HG03103 (cell line): ENCODE results near the gene JPH2.

ENCODE experiments used
- ATAC-seq: cut with Tn5 transposase; IDR thresholded peaks from one replicate; pipeline ENCODE4 v1.9.1; 2021; ENCODE audit warnings: low read depth; ENCODE audit not compliant: unreplicated experiment

Gene JPH2

DNA sequence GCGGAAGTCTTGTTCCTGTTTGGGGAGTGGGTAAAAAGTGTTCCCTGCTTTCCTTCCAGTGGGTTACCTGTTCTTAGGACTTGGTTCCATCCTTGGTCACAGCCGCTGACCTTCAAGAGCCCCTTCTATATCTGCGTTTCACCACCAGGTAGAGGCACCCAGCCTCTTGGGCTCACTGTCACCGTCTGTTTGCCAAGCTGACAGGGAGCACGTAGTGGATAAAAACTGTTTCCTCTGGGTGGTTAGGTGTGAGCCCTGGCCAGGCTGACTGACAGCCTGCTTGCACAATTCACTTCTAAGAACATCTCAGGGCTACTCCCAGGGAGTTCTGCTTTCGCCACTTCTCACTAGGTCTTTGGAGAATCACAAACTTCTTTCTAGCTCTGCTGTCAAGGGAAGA, 1.8 kb upstream of the JPH2 start:
- no peak for ATAC-seq

DNA sequence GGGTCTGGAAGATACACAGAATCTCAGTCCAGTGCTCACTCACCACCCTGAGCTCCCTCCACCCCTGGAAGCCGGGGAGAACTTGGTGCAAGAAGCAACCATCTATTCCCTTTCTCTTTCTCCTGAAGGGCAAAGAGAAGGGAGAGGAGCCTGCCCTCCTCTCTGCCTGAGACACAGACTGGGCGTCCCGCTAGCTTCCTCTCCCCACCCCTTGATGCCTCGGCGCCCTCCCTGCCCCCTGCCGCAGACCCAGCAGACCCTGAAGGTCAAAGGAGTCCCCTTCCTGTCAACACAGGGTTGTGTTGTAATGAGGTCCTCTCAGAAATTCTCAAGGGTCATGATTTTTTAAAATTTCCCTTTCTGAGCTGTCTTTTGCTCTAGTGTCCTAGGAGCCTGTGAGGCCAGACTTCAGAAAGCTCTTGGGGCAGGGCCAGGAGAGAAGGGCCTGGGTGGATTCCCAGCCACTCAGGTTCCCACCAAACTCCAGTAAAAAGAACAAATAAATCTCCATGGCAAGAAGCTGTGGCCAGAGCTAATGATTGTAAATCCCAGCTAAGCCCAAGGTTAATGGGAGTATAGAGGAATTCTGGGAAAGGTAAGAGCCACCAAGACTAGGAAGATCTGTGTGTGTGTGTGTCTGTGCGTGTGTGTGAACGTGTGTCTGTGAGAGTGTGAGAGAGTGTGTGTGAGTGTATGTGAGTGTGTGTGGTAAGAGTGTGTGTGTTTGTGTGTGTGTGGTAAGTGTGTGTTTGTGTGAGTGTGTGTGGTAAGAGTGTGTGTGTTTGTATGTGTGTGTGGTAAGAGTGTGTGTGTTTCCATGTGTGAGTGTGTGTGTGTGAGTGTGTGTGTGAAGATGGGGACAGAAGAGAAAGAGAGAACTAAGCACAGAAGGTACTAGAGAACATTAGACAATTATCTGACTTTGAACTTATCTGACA, 1.1 kb upstream of the JPH2 start:
- ATAC-seq: no peak

- ATAC-seq: no peak
These were observed 324 bp downstream of the JPH2 start for GRCh38 chr20:44186674-44187053.

GRCh38 chr20:44186201-44186600, 787 bp downstream of the JPH2 start:
- no peak for ATAC-seq

DNA sequence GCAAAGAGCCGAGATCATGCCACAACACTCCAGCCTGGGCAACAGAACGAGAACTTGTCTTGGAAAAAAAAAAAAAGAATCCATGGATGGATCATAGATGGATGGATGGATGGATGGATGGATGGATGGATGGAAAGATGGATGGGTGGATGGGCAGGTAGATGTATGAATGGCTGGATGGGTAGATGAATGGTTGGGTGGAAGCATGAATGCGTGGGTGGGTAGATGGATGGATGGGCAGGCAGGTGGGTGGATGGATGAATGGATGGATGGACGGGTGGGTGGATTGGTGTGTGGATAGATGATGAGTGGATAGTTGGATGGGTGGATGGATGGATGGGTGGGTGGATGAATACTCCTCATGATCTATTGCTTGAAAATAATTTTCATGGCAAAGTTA, 1.4 kb downstream of the JPH2 start:
- ATAC-seq: no peak

DNA sequence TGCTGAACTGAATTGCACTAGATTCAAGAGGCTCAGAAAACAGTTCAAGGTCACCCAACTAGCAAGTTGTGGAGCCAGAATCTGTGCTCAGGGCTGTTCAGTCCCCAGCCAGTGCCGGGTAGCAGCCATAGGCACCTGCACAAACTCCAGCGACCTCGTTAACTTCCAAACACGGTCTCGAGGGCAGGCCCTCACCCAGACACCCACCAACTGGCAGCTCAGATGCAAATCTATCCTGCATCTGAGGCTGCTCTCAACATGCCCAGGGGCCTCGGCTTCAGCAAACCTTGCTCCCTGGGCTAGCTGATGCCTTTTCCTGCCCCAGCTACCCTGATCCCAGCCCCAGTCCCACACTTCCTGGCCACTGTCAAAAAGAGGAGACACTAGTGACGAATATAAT, 3.7 kb downstream of the JPH2 start:
- ATAC-seq: no peak

- no peak for ATAC-seq
These were observed 4.1 kb downstream of the JPH2 start for GRCh38 chr20:44182863-44183262.

GRCh38 chr20:44182135-44182765, 4.7 kb downstream of the JPH2 start:
- ATAC-seq: no peak

- no peak for ATAC-seq
These were observed 5.4 kb downstream of the JPH2 start for GRCh38 chr20:44181611-44182010.

DNA sequence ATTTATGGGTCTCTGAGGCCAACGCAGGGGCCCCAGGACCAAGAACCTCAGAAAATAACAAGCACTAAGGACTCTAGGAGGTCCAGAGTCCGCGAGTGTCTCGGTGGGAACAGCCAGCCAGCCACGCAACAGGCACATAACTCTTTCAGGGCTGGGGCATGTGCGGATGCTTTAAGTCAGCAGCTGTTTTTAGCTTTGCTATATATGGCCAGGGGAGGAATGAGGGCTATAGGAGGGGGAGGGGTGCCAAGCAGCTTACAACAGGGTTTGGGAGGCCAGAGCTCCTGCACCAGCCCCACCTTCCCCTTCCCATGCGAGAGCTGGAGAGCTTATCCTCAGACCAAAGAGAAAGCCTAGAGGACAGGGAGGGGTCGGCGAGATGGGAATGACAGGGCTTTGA, 6.2 kb downstream of the JPH2 start:
- no peak for ATAC-seq

GRCh38 chr20:44176833-44177534, 10.0 kb downstream of the JPH2 start:
- no peak for ATAC-seq

DNA sequence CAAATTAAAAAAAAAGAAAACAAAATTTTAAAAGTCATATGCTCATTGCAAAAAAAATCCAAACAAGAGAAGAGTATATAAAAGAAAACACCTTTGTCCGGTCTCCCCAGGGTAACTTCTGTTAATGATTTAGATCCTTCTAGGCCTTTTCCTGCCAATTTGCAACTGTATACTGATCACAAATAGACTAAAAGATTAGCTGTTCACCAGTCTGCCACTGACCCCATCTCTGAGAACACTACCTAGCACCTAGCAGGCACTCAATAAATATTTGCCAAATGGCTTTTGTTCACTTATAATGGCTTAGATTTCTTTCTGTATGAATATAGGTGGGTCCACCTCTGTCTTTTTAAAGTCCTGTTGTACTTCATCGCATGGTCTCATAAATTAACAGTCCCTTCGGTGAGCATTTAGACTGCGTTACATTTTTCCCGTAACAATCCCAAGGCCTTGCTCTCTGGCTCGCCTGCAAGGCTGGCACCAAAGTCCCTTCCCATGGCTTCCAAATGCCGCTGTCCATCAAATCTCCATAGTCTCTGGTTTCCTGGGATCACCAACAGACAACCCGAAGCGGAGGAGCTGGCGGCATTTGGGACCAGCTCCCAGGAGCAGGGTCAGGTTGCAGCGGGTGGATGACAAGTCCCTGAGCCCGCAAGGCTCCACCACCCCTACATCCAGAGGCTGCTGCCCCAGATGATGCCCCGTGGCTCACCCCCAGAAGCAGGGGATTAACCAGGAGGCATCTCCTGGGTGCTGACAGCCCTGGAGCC, 11.8 kb downstream of the JPH2 start:
- no peak for ATAC-seq

DNA sequence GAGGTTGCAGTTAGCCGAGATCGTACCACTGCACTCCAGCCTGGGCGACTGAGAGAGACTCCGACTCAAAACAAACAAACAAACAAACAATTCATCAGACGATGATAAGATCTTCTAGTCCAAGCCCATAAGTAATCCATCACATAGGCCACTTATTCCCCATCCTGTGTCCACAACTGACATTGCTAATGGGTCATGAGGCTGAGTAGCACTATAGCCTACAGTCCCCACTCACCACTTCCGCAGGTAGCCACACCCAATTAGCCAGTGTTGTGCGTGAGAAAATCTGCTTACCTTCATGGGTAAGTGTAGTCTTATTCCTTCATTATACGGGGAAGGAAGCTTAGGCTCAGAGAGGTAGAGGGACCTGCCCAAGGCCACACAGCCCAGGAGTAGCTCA, 13.1 kb downstream of the JPH2 start:
- ATAC-seq: no peak

DNA sequence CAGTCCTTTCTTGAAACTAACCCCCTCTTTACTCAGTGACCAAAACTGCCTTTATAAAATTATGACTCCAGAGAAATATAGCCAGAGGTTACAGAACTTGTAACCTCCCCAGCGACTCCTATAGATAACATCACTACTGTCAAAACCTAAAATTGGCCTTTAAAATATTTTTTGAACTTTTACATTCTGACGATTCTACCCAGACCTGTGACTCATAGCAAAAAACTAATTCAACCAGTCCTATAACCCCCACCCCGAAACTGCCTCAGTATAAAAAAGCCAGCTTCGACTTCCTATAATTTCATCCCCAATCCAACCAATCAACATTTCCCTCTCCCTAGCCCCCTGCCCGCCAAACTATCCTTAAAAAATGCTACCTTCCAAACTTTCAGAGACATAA, 13.9 kb downstream of the JPH2 start:
- no peak for ATAC-seq

- no peak for ATAC-seq
These were observed 14.4 kb downstream of the JPH2 start for GRCh38 chr20:44172572-44172950.

DNA sequence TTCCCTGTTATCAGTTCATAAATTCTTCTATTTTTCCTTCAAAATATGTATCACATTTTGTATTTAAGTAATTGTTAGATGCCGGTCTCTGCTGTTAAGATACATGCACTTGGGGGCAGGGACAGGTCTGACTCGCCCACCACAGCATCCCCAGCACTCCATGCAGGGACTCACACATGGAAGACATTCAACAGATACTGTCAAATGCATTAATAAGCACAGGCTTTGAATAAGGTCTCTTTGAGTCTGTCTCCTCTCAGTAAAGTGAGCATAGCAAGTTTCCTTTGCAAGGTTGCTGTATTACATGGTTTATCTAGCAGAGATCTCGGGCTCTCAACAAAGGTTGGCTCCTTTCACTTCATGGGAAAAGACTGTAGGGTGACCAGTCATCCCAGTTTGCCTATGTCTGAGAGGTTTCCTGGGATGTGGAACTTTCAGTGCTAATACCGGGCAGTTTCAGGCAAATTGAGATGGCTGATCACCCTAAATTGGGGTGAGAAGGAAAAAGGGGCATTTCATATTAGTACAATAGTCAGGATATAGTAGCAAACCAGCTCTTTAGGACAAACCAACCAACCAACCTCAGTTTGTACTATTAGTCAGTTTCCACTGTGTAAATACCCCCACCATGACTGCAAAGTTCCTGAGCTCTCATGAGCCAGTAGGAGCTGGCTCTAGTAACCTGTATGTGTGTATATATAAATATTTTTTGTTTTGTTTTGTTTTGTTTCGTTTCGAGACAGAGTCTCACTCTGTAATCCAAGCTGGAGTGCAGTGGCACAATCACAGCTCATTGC, 15.0 kb downstream of the JPH2 start:
- ATAC-seq: no peak

GRCh38 chr20:44170816-44171410, 16.1 kb downstream of the JPH2 start:
- ATAC-seq: no peak

- ATAC-seq: no peak
These were observed 19.3 kb downstream of the JPH2 start for GRCh38 chr20:44167736-44168135.

GRCh38 chr20:44166477-44166876, 20.5 kb downstream of the JPH2 start:
- no peak for ATAC-seq

DNA sequence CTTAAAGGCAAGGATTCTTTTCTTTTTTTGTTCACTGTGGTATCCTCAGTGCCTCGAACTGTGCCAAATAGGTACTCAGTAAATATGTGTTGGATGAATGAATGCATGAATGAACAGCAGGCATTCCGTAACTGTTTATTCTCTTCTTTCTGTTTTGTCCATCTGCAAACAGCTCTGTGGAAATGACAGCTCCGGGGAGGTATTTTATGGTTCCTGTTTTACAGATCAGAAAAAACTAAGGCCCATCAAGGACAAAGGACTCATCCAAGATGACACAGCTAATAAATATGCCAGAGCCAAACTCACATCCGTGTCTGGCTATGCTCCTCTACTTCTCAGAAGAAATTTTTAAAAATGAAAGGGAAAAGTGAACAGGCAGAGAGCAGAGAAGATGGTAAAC, 21.0 kb downstream of the JPH2 start:
- ATAC-seq: no peak
